ENCODE results near the gene KLHL11.
"Not testable (repeated sequence)": the region's sequence is repeated elsewhere in the genome, so short reads cannot be mapped to it uniquely, and the experiment has no call there.

DNA sequence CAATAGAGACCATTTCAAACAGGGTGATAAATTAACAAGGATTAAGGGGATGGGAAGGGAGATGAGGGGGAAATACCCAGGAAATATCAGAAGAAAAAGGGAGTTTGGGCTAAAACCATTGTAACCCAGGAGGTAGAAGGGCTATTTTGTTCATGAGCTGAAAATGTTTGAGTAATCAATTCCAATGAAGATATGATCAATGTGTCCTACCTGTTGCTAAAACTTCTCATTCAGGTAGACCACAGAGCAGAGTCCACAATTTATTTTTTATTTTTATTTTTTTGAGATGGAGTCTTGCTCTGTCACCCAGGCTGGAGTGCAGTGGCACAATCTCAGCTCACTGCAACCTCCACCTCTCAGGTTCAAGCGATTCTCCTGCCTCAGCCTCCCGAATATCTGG, 25.8 kb downstream of the KLHL11 start:
- TF ChIP-seq, protein P1, sequence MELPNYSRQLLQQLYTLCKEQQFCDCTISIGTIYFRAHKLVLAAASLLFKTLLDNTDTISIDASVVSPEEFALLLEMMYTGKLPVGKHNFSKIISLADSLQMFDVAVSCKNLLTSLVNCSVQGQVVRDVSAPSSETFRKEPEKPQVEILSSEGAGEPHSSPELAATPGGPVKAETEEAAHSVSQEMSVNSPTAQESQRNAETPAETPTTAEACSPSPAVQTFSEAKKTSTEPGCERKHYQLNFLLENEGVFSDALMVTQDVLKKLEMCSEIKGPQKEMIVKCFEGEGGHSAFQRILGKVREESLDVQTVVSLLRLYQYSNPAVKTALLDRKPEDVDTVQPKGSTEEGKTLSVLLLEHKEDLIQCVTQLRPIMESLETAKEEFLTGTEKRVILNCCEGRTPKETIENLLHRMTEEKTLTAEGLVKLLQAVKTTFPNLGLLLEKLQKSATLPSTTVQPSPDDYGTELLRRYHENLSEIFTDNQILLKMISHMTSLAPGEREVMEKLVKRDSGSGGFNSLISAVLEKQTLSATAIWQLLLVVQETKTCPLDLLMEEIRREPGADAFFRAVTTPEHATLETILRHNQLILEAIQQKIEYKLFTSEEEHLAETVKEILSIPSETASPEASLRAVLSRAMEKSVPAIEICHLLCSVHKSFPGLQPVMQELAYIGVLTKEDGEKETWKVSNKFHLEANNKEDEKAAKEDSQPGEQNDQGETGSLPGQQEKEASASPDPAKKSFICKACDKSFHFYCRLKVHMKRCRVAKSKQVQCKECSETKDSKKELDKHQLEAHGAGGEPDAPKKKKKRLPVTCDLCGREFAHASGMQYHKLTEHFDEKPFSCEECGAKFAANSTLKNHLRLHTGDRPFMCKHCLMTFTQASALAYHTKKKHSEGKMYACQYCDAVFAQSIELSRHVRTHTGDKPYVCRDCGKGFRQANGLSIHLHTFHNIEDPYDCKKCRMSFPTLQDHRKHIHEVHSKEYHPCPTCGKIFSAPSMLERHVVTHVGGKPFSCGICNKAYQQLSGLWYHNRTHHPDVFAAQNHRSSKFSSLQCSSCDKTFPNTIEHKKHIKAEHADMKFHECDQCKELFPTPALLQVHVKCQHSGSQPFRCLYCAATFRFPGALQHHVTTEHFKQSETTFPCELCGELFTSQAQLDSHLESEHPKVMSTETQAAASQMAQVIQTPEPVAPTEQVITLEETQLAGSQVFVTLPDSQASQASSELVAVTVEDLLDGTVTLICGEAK (IDR thresholded peaks at IDR 0.05; ENCODE audit: borderline replicate concordance), result not testable (repeated sequence)
- not testable (repeated sequence) for TF ChIP-seq ZNF274 (IDR thresholded peaks at IDR 0.05; ENCODE audit: insufficient read depth, insufficient read length); CTCF (IDR thresholded peaks at IDR 0.05 in 2 of 3, conservative IDR thresholded peaks at IDR 0.05 in 1 of 3; ENCODE audit: control insufficient read depth in 2 of 3, extremely low read depth in 1 of 3, insufficient read depth in 1 of 3, low read depth in 3 of 3, low read length in 3 of 3); ZSCAN29 (IDR thresholded peaks at IDR 0.05); NBN (IDR thresholded peaks at IDR 0.05)
- TF ChIP-seq, protein P2, sequence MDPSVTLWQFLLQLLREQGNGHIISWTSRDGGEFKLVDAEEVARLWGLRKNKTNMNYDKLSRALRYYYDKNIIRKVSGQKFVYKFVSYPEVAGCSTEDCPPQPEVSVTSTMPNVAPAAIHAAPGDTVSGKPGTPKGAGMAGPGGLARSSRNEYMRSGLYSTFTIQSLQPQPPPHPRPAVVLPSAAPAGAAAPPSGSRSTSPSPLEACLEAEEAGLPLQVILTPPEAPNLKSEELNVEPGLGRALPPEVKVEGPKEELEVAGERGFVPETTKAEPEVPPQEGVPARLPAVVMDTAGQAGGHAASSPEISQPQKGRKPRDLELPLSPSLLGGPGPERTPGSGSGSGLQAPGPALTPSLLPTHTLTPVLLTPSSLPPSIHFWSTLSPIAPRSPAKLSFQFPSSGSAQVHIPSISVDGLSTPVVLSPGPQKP (IDR thresholded peaks at IDR 0.05; ENCODE audit: low read depth, low read length), result not testable (repeated sequence)
- TF ChIP-seq, protein P3, sequence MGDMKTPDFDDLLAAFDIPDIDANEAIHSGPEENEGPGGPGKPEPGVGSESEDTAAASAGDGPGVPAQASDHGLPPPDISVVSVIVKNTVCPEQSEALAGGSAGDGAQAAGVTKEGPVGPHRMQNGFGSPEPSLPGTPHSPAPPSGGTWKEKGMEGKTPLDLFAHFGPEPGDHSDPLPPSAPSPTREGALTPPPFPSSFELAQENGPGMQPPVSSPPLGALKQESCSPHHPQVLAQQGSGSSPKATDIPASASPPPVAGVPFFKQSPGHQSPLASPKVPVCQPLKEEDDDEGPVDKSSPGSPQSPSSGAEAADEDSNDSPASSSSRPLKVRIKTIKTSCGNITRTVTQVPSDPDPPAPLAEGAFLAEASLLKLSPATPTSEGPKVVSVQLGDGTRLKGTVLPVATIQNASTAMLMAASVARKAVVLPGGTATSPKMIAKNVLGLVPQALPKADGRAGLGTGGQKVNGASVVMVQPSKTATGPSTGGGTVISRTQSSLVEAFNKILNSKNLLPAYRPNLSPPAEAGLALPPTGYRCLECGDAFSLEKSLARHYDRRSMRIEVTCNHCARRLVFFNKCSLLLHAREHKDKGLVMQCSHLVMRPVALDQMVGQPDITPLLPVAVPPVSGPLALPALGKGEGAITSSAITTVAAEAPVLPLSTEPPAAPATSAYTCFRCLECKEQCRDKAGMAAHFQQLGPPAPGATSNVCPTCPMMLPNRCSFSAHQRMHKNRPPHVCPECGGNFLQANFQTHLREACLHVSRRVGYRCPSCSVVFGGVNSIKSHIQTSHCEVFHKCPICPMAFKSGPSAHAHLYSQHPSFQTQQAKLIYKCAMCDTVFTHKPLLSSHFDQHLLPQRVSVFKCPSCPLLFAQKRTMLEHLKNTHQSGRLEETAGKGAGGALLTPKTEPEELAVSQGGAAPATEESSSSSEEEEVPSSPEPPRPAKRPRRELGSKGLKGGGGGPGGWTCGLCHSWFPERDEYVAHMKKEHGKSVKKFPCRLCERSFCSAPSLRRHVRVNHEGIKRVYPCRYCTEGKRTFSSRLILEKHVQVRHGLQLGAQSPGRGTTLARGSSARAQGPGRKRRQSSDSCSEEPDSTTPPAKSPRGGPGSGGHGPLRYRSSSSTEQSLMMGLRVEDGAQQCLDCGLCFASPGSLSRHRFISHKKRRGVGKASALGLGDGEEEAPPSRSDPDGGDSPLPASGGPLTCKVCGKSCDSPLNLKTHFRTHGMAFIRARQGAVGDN (IDR thresholded peaks at IDR 0.05), result not testable (repeated sequence)
